Dermis microvascular lymphatic vessel endothelial cell (primary cell): ENCODE measurements around the gene GABBR2. TPM values are rescaled to one million over a fixed set of nuclear protein-coding genes. Genes with fewer than 3 reads are reported as not detected.

Source experiments
- DNase-seq, 2 donors: peaks; one replicate each; pipeline versions ENCODE4 v3.0.0 to v3.0.0-alpha.2; 2010; ENCODE audit warnings: low read depth in 2 of 2
- total RNA-seq: library from RNA; depleted of rRNA; stranded (reverse); fragments of >200 nt; gene quantifications from 2 replicates; pipeline ENCODE4 v1.2.1, GENCODE V29; 2014

Gene GABBR2
- total RNA-seq, 1 donor from 2014 or later, result 1.8 TPM

DNA sequence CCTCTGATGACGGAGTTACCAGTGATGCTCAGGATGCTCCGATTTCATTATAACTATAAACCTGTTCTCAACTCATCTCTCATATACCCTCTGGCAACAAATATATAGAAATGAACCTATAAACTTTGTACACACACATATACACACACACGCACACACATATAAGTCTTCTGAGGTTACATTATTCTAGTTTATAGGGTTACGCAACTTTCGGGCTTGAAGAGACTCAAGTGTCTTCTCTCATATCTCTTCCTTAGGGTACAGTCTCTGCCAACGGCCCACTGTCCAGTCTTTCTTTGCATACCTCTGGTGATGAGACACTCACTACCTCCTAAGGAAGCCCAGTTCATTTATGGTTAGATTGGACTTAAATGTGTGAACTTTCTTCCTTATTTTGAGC lies 383.9 kb downstream of the GABBR2 start:
- no peak for DNase-seq

DNA sequence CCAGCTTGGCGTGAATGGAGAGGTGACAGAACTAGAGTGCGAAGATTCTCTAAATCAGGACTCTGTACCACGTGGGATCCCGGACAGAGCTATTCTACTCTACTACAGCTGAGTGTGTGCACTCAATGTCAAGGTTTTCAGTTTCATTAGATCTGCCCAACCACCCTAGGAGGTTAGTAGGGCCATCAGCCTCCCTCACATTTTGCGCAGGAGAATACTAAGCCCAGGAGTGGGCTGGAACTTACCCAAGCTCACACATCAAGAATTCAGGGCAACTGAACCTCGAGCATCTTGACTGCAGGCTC lies 385.0 kb downstream of the GABBR2 start:
- DNase-seq, result no peak

DNA sequence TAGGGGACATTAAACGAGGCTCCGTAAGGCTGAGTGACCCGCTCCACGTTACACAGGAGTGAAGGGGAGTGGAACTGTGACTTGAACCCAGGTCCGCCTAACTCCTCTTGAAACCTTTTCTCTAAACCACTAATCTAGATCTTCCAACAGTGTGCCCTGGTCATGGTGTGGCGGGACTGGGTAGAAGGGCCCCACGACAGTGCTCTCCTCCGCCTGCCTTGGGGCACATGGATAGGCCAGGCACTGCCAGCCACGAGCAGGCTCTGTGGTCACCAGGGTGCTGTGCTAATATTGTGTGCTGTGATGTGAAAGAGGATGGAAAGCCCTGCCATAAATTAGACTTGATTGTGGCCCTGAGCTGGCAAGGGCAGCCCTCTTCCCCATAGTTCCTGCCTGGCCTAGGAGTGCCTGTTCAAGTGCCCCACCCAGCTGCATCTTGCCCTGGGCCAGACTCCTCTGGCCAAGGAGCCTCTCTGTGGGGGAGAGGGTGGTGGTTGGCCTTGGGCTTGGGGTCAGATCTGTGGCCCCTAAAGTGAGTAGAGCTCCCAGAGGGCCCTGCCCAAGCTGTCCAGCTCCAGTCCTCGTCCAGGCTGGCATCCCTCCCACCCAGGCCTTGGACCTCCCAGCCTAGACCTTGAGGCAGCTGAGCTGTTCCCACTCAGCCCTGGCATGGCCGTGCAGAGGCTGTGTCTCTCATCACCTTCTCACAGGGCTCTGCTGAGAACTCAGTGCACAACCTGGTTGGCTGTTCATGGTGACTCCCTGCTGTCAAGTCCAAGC lies 385.5 kb downstream of the GABBR2 start:
- DNase-seq, result no peak

DNA sequence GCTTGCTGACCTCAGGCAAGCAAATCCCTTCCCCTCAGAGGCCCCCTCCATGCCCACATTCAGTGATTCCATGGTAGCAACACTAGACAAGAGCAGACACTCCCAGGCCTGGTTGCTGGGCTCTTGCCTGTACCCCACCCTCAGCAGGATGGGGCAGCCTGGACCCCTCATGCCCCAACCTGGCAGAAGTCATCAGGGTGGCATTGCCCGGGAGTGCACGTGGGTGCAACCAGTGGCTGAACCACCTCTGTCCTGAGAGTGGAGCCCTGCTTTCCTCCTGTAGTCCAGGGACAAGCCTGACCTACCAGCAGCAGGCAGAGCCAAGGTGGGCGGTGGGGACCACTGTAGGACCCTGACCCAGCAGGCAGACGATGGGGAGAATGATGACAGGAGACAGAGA lies 387.5 kb downstream of the GABBR2 start:
- no peak for DNase-seq

DNA sequence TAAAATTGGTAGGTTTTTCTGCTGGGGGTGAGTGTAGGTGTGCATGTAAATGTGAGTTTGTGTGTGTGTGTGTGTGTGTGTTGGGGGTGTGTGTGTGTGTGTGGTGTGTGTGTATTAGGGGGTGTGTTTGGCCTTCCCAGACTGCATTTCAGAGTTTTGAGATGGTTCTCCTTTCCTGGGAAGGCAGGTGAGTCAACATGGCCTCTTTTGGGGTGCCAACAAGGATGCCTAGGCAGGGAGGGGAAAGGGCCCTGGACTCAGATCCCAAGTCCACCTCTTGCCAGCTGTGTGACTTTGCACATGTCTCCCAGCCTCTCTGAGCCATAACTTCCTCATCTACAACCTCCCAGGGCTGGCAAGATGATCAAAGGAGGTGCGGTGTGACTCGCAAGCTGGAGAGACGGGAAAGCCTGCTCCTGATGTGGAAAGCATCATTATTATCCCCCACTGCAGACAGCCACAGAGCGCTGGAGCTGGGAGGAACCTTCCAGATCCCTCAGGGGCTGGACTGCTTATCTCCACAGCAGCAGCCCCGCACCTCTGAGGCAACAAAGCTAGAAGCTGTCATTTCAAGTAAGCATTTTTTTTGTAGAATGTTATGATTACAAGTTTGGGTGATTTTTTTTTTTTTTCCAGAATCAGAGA lies 389.8 kb downstream of the GABBR2 start:
- no peak for DNase-seq

DNA sequence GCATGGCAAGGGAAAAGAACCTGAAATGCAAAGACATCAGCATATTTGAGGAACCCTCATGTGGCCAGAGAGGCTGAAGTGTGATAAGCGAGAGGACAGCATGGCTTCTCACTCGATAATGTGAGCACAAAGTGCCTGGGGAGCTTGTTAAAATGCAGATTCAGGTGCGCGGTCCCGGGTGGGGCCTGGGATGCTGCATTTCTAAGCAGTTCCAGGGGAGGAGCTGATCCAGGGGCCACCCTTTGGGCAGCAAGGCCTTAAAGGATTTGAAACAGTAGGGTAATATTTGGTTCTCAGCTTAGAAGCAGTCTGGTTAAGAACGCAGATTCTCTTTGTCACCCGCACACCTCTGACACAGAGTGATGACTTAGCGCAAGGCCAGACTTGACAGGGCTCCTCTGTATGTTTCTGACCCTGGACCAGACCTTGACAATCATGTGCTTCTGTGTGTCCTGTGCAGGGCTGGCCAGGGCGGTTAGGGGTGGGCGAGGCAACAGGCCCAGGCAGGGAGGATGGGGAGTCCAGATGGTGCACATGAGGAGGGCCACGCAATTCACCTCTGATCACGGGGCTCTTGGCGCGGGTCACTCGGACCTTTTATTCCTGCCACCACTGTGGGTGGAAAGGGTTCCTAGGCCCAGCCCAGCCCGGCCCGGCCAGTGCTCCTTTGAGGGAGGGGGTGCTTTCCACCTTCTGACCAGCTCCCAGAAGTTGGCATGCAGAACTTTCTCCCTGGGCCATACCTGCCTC lies 390.5 kb downstream of the GABBR2 start:
- no peak for DNase-seq

DNA sequence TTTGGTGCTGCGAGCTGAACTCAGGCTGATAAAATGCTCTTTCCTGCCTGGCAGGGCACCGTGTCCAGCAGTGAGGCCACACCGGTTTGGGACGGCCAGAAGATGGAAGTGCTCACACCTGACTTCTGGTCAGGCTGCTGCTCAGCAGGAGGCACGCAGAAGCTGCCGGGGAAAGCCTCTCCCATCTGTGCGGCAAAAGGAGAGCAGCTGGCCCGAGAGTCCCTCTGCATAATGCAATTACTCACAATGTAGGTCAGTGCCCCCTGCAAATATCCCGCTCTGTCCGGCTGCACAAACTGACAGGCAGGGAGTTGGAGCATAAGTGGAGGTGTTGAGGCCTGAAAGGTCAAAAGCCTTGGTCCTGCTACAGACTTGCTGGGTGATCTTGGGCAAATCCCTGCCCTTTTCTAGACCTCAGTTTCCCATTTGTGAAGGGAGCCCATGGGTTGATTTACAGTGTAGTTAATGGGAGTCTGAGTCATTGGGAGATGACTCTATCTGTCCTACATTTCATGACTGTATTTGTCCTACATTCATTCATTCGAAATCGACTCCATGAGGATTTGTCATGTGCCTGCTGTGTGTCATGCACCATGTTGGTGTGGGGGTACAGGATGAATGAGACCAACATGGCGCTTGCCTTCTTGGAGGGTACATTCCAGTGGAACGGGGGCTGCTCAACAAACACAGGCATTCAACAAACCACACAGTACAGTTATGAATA lies 391.4 kb downstream of the GABBR2 start:
- peak in 1 of 2 donors; percentile 66 for DNase-seq

DNA sequence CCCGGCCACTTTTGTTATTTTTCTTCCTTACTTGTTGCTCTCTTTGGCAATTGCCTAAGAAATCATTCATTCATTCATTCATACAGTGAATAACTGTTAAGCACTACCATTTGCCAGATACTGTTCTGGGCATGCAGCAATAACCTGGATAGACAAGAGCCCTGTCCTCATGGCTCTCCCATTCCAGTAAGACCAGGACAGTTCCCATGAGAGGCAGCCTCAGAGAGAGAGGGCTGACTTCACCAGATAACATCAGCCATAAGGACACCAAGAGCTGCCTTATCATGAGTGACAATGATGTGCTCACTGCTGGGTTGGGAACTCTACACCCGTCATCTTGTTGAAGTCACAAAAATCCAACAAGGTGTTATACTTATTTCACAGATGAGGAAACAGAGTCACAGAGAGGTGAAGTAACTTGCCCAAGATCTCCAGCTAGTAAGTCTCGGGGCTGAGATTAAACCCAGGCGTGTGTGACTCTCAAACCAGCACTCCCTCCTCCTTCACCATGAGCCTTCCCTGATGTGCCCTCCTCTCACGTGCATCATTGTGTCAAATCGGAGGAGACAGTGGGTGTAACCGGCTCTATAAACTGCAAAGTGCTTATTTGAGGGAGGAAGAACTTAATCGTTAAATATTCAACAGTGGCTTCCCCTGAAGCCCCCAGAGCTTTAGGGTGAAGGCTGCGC lies 392.1 kb downstream of the GABBR2 start:
- no peak for DNase-seq

DNA sequence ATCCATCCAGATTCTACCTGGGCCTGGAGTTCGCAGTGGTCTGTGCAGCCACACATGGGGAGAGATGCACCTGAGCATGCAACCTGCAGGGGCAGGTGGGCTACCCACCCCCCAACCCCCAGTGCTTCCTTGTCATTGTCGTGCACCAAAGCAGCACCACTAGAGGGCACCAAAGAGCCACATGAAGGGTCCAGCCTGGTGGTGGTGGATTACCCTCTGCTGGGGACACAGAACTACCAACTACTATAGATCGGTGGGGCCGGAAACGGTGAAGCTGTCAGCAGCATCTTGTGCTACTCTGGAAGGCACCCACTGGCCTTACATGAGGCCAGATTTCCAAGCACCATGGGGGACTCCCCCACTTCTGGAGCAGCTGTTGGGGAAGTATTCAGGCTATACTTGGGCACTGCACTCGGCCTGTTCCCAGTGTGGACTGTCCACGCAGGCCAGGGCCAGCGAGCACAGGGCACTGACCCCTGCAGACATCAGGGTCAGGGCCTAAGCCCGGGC lies 393.1 kb downstream of the GABBR2 start:
- peak; percentile 71 to 87 for DNase-seq

DNA sequence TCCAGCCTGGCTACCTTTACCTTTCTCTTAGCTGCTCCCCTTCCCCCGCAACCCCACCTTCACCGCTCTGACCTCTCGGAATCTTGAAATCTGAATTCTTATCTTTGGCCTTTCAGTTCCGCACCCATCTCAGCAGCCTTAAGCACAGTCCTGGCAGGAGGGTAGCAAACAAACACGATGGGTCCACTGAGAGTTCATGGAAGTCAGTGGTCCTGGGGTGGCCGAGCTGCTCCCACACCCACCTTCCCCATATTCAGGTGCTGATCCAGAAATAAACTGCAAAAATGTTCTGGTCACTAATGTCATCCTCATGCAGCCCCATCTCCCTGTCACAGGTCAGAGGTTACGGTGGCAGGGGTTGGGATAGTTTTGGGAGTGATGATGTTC lies 393.7 kb downstream of the GABBR2 start:
- DNase-seq, result no peak

DNA sequence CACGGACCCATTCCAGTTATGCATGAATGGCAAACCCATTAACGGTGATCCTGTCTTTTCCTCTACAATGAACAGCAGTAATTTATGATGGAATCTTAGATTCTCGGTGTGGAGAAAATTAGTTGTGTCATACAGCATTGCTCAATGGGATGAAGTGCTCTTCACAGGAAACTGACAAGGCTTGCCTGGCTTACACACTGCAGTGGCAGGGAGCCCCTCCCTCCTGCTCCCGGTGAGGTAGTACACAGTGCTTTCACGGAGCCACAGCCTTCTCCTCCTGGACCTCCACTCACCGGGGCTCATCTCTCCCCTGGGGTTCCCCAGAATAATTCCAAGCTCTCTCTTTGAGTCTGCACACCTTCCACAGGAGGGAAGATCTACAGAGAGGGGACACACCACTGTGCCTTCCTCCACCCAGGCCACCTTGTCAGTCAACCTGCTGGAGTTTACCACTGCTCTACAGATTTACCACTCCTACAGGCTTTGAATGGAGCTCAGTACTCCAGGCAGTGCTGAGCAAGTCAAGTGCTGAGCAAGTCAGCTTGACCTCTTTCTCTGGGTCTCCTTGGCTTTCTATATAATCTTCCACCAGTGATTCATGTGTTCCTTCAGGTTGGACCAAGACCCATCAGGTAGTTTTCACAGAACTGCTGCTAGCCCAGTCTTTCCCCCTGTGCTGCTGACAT lies 394.2 kb downstream of the GABBR2 start:
- DNase-seq, result no peak

DNA sequence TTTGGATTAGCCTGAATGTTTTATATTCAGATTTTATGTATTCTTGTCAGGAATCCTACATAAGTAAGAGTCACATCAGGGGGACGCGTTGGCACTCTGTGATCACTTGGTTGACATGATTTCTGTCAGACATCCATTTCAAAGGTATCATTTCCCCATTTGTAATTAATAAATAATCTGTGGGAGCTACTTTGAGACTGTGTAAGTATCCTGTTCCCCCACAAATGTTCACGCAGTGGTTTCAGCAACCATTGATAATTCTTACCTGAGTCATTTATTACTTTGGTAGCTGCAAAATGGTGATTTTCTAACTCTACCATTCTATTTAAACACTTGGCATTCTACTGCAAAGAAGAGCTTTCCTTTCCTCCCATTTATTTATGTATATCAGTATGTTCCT lies 396.4 kb downstream of the GABBR2 start:
- DNase-seq, result no peak

DNA sequence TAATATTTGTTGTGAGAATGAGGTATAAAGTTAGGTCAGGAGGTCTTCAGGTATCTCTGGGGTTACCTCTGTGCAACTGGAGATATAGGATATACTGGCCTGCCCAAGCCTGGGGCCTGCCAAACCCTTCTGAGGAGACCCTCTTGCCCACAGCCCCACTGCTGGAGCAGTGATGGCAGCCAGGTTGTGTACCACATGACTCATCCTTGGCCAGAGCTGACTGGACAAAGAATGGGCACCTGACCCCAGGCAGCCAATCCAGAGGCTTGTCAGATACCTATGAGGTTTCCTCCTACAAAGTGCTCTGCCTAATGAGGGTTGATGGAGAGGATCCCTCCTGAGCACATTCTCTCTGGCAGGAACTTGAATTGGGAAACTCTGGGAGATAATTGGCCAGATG lies 397.2 kb downstream of the GABBR2 start:
- no peak for DNase-seq

DNA sequence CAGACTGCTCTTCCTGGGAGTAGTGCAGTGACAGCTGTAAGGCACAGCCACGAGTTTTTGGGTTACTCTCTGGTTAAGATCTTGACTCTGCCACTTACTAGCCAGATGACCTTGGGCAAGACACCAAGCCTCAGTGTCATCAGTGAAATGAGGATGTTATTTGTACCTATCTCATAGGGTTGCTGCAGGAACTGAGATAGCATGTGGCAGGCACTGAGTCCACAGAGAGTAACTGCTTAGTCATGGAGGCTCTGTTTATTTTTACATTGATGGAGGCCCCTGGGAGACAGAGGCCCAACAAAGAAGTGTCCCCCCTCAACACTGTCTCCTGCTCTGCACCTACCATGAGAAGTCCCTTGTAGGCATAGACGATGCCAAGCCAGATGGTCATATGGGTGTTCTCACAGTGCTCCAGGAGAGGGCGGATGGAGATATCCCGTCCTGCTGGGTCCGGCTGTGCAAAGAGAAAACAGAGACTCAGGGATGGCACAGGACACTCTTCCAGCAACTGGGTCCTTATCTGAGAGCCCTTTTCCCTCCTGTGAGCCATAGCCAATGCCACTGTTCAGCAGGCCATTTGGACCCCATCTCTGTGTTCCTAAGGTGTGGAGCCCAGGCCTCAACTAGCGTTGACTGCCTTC lies 397.9 kb downstream of the GABBR2 start:
- no peak for DNase-seq

DNA sequence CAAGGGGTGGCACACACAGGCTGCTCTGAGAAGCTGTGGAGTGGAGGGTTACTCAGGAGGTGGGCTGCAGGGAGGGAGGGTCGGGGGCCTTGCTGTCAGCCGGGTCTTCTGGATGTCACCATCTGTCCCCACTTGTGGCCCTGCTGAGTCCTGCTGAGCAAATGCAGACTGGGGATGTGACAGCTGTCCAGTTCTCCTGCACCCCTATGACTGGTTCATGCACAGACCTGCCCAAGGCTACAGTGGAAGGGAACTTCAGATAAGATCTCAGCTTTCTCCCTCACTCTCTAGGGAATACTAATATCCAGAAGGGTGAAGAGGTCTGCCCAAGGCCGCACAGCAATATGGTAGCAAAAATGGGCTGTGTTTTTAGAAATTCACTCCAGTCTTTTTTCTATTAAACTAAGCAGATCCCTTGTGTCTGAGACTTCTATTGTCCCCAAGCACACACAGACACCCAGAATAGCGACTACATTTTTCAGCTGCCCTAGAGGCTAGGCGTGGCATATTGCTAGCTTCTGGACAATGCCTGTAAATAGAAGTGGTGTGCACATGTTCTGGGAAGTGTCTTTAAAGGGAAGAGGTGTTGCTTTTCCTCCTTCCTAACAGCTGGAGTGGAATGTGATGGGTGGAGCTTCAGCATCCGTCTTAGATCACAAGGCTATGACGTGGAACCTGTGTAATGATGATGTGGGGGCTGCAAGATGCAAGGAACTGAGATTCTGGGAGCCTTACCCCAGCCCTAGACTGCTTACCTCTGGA lies 402.2 kb downstream of the GABBR2 start:
- no peak for DNase-seq

DNA sequence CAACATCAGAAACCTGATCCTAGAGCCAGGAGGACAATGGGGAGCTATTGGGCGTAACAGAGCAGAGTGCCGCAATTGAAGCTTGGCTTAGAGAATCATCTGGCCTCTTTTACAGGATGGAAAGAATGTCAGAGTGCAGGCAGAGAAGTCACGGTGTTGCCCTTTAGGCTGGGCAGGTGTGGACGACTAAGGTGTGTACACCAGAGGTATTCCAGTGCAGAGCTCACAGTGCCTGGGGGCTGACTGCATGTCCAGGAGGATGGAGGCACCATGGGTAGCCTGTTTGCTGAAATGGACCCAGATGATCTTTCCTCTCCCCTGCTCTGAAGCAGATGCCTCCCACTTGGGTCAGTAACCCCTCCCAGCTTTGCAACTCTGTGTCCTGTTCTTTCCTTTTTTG lies 404.4 kb downstream of the GABBR2 start:
- no peak for DNase-seq

DNA sequence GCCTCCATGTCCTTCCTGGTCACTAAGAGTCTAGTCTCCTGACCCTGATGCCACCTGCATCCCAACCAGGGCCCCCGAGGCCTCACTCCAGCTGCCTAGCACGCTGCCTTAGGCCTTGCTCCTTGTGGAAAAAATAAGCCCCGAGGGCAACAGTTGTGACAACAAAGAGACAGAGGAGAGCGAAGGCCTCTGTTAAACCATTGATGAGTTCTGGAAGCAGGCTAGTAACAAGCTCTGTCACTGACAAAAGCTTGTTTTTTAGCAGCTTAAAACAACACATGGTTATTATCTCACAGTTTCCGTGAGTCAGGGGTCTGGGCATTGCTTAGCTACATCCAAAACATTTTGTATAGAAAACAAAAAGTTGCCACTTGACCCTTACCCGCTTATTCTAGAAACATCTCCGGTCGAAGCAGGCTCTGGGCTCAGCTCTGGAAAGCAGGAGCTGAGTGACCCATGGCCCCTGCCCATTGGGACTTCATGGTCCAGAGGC lies 405.1 kb downstream of the GABBR2 start:
- peak; percentile 37 to 59 for DNase-seq

DNA sequence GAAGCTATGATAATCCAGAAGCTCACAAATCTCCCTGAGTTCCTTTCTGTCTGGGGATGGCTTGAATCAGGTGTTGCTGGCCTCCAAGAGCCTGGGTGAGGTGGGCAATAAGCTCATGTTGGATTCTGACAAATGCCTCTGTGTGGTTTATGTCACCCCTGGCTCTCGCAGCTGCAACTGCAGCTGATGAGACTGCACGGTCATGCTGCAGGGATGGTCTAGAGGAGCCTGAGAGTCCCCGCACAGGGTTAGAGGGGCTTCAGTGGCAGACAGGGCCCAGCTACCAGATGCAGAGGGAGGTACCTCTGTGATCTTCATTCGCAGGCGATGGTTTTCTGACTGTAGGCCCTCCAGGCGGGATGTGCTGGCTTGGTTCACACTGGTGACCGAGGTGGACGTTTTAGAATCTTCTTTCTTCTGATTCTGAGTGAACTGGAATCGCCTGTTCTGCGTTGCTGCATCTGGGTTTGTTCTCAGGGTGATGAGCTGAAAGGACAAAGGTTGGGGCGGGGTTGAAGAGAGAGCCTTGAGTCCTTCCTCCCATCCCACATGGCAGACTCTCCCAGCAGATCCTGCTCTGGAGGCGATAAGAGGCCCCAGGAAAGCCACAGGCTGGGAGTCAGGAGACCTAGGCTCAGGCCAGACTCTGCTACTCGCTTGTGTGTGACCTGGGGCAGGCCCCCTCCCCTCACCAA lies 405.6 kb downstream of the GABBR2 start:
- no peak for DNase-seq

DNA sequence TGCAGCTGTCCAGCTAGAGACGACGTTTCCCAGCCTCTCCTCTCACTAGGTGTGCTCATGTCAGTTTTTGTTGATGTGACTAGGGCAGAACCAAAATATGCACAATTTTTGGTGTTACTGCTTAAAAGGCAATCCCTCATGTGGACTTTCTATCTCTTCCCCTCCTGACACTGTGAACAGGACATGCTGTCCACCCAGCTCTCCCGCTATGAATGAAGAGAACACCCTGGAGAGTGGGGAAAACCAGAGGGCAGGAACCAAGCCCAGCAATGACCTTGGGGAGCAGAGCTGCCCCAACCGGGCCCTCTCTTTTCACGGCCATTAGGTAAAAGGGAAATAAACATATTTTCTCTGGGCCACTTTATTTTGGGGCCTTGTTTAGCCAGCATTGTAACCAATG lies 406.6 kb downstream of the GABBR2 start:
- no peak for DNase-seq
